Osteocyte (in vitro differentiated cells): ENCODE data around the gene NTN3. TPM values are rescaled to one million over a fixed set of nuclear protein-coding genes. Genes with fewer than 3 reads are reported as not detected.
A peak's percentile ranks its signal among the peaks of the same experiment; 100 is the strongest.

Experiments used
- DNase-seq: peaks from one replicate; pipeline ENCODE4 v3.0.0; 2021; ENCODE audit warnings: mixed read lengths; ENCODE audit not compliant: unreplicated experiment; ENCODE audit errors: extremely low spot score
- H3K27ac Mint-ChIP-seq: one replicate; pipeline ENCODE4 v1.8.0; 2021; ENCODE audit warnings: mild to moderate bottlenecking, mixed read lengths; ENCODE audit not compliant: unreplicated experiment
- H3K27me3 Mint-ChIP-seq: one replicate; pipeline ENCODE4 v1.8.0; 2021; ENCODE audit warnings: mixed read lengths; ENCODE audit not compliant: unreplicated experiment
- H3K36me3 Mint-ChIP-seq: one replicate; pipeline ENCODE4 v1.8.0; 2021; ENCODE audit warnings: mixed read lengths; ENCODE audit not compliant: unreplicated experiment
- H3K4me1 Mint-ChIP-seq: one replicate; pipeline ENCODE4 v1.8.0; 2021; ENCODE audit warnings: mixed read lengths; ENCODE audit not compliant: unreplicated experiment
- H3K4me3 Mint-ChIP-seq: one replicate; pipeline ENCODE4 v1.8.0; 2021; ENCODE audit warnings: mild to moderate bottlenecking, moderate library complexity, mixed read lengths; ENCODE audit not compliant: unreplicated experiment
- H3K9me3 Mint-ChIP-seq: one replicate; pipeline ENCODE4 v1.8.0; 2021; ENCODE audit warnings: mixed read lengths; ENCODE audit not compliant: unreplicated experiment
- CTCF ChIP-seq: fragments of 200-600 bp; sonication (generic); IDR thresholded peaks from 2 replicates; pipeline ENCODE4 v1.5.0; 2021; ENCODE audit warnings: antibody characterized with exemption, mild to moderate bottlenecking, moderate library complexity
- total RNA-seq: library from RNA; stranded (reverse); gene quantifications from 2 replicates; pipeline ENCODE4 v1.2.1, GENCODE V29; 2021

NTN3 gene
- total RNA-seq, 1 donor from 2014 or later, result 1.4 TPM

GRCh38 chr16:2481676-2482075 lies 10.6 kb downstream of the NTN3 start:
- DNase-seq, result no peak
- Mint-ChIP-seq H3K27ac (no peak overlapping the region), H3K27me3 (no peaks in the 10 kb centered on the region), H3K4me1 (peaks cover 27% of the 10 kb centered on the region), H3K4me3 (no peak overlapping the region), H3K36me3 (no peaks in the 10 kb centered on the region), H3K9me3 (no peaks in the 10 kb centered on the region)
- no peak for TF ChIP-seq CTCF

GRCh38 chr16:2482249-2482648 lies 11.2 kb downstream of the NTN3 start:
- TF ChIP-seq CTCF, result no peak
- no peak overlapping the region for H3K27ac Mint-ChIP-seq
- H3K9me3 Mint-ChIP-seq, result no peaks in the 10 kb centered on the region
- H3K4me1 Mint-ChIP-seq, result peaks cover 29% of the 10 kb centered on the region
- no peak for DNase-seq
- H3K4me3 Mint-ChIP-seq, result no peak overlapping the region
- H3K36me3 Mint-ChIP-seq, result no peaks in the 10 kb centered on the region
- H3K27me3 Mint-ChIP-seq, result no peaks in the 10 kb centered on the region

- H3K4me1 Mint-ChIP-seq, result peaks cover 27% of the 10 kb centered on the region
- H3K27me3 Mint-ChIP-seq, result no peaks in the 10 kb centered on the region
- H3K9me3 Mint-ChIP-seq, result no peaks in the 10 kb centered on the region
- no peaks in the 10 kb centered on the region for H3K36me3 Mint-ChIP-seq
- no peak for DNase-seq
- H3K27ac Mint-ChIP-seq, result peak overlapping the region; percentile 71
- TF ChIP-seq CTCF, result no peak
- no peak overlapping the region for H3K4me3 Mint-ChIP-seq
Measured at GRCh38 chr16:2482708-2483534, 11.8 kb downstream of the NTN3 start.

GRCh38 chr16:2483939-2484897 lies 13.1 kb downstream of the NTN3 start:
- H3K9me3 Mint-ChIP-seq, result no peaks in the 10 kb centered on the region
- H3K27ac Mint-ChIP-seq, result no peak overlapping the region
- H3K4me1 Mint-ChIP-seq, result peaks cover 23% of the 10 kb centered on the region
- DNase-seq, result no peak
- no peak overlapping the region for H3K4me3 Mint-ChIP-seq
- H3K27me3 Mint-ChIP-seq, result no peaks in the 10 kb centered on the region
- H3K36me3 Mint-ChIP-seq, result no peaks in the 10 kb centered on the region
- TF ChIP-seq CTCF, result no peak
